HG03097 (cell line): Measurements from ENCODE around the gene PNPO.
"Not testable (repeated sequence)": the region's sequence is repeated elsewhere in the genome, so short reads cannot be mapped to it uniquely, and the experiment has no call there.

Experiments used
- ATAC-seq: cut with Tn5 transposase; IDR thresholded peaks from one replicate; pipeline ENCODE4 v1.9.1; 2021; ENCODE audit not compliant: unreplicated experiment, low FRiP score

PNPO gene

GRCh38 chr17:47917581-47917980 lies 23.8 kb upstream of the PNPO start:
- no peak for ATAC-seq

- ATAC-seq = no peak
Observed at GRCh38 chr17:47918006-47918405, 23.4 kb upstream of the PNPO start.

GRCh38 chr17:47918991-47919390 lies 22.4 kb upstream of the PNPO start:
- ATAC-seq = no peak

GRCh38 chr17:47919889-47920288 lies 21.5 kb upstream of the PNPO start:
- not testable (repeated sequence) for ATAC-seq

GRCh38 chr17:47924785-47925677 lies 16.3 kb upstream of the PNPO start:
- ATAC-seq = no peak

GRCh38 chr17:47925678-47925988 lies 15.7 kb upstream of the PNPO start:
- ATAC-seq = no peak

- no peak for ATAC-seq
Observed at GRCh38 chr17:47927821-47928400, 13.5 kb upstream of the PNPO start.

- no peak for ATAC-seq
Observed at GRCh38 chr17:47928415-47928814, 13.0 kb upstream of the PNPO start.

GRCh38 chr17:47929218-47930000 lies 12.0 kb upstream of the PNPO start:
- ATAC-seq = no peak

- ATAC-seq = no peak
Observed at GRCh38 chr17:47931848-47932247, 9.5 kb upstream of the PNPO start.

GRCh38 chr17:47934856-47935255 lies 6.5 kb upstream of the PNPO start:
- ATAC-seq = no peak

GRCh38 chr17:47935468-47935867 lies 5.9 kb upstream of the PNPO start:
- not testable (repeated sequence) for ATAC-seq

GRCh38 chr17:47935961-47936360 lies 5.4 kb upstream of the PNPO start:
- no peak for ATAC-seq

- ATAC-seq = no peak
Observed at GRCh38 chr17:47937941-47938340, 3.4 kb upstream of the PNPO start.

GRCh38 chr17:47942096-47942510 lies 732 bp downstream of the PNPO start:
- ATAC-seq = no peak

- ATAC-seq = no peak
Observed at GRCh38 chr17:47942568-47942967, 1.2 kb downstream of the PNPO start.

- ATAC-seq = no peak
Observed at GRCh38 chr17:47945080-47945479, 3.7 kb downstream of the PNPO start.

- ATAC-seq = no peak
Observed at GRCh38 chr17:47945529-47946508, 4.4 kb downstream of the PNPO start.

GRCh38 chr17:47946516-47946915 lies 5.1 kb downstream of the PNPO start:
- ATAC-seq = no peak

GRCh38 chr17:47946929-47947397 lies 5.6 kb downstream of the PNPO start:
- ATAC-seq = no peak
